ENCODE data around the gene ANAPC4. TPM values are rescaled to one million over a fixed set of nuclear protein-coding genes. Genes with fewer than 3 reads are reported as not detected.

The ANAPC4 gene
- polyA plus RNA-seq, 3 donors, result 36.0 to 41.6 (median 37.7) TPM

Other genes with a start within 250 kb of the ANAPC4 start
- 10 to 100 TPM; 16.6 to 20.3 (median 17.3) TPM for gene SEPSECS, start 216.8 kb upstream of the ANAPC4 start, polyA plus RNA-seq (ENCODE audit: insufficient read length in 3 of 3)
- gene PI4K2B, start 143.2 kb upstream of the ANAPC4 start, polyA plus RNA-seq (ENCODE audit: insufficient read length in 3 of 3), result 10 to 100 TPM; 14.8 to 18.9 (median 16.6) TPM
- 10 to 100 TPM; 11.6 to 14.1 (median 12.3) TPM for gene ZCCHC4, start 64.5 kb upstream of the ANAPC4 start, polyA plus RNA-seq (ENCODE audit: insufficient read length in 3 of 3)

Measured in right renal cortex interstitium (tissue), 3 donors.